B cell (primary cell): ENCODE data around the gene SNAPIN.

Source experiments
- CTCF ChIP-seq: fragments of 200-600 bp; IDR thresholded peaks from one replicate; pipeline ENCODE4 v1.8.0; 2022; ENCODE audit warnings: antibody characterized with exemption, mild to moderate bottlenecking
- EZH2 ChIP-seq: IDR thresholded peaks from 2 replicates; pipeline ENCODE4 v1.6.1; 2012; ENCODE audit warnings: borderline replicate concordance, low read depth, mild to moderate bottlenecking, moderate library complexity, low read length; ENCODE audit not compliant: insufficient read depth, poor library complexity, severe bottlenecking

GRCh38 chr1:153627715-153628626, 30.5 kb upstream of the SNAPIN start, which contains the start of gene S100A1:
- no peak for TF ChIP-seq CTCF
- TF ChIP-seq EZH2: no peak
